SK-N-SH (cell line): ENCODE measurements around the gene GRB2. TPM values are rescaled to one million over a fixed set of nuclear protein-coding genes. Genes with fewer than 3 reads are reported as not detected.

Experiments used
- CTCF ChIA-PET: fragments of 300-600, 350-600 bp; formaldehyde crosslinking; extraction: SDS; loops from one replicate; lab custom pipeline; 2021; lab: Yijun Ruan, JAX
- POLR2A ChIA-PET: fragments of 350-600 bp; sonication (Branson Sonifier 250); formaldehyde crosslinking; extraction: SDS; loops from one replicate; lab custom pipeline; 2020; ENCODE audit warnings: antibody characterized with exemption, inconsistent platforms; lab: Yijun Ruan, JAX
- DNase-seq: peaks from one replicate; pipeline ENCODE4 v3.0.0; 2012
- H2AFZ ChIP-seq: fragments of 200-600 bp; sonication (generic); 2 replicates; pipeline ENCODE4 v1.8.1; 2016; ENCODE audit warnings: antibody characterized with exemption, mild to moderate bottlenecking, low read depth
- H3F3A ChIP-seq: fragments of 200-600 bp; sonication (generic); replicated peaks from 2 replicates; pipeline ENCODE3; 2016; ENCODE audit warnings: antibody characterized with exemption, mild to moderate bottlenecking; ENCODE audit not compliant: insufficient read depth
- H3K27ac ChIP-seq, 2 experiments: fragments of 200-500 bp in 1 of 2; fragments of 200-600 bp in 1 of 2; sonication (Bioruptor generic) in 1 of 2; sonication (generic), shearing (Covaris generic) in 1 of 2; 2 replicates each; pipeline versions ENCODE4 v1.5.1 to v1.6.1; 2014 to 2016; ENCODE audit warnings: low read depth in 2 of 2, inconsistent platforms in 1 of 2, low read length in 1 of 2, mild to moderate bottlenecking in 1 of 2, mixed read lengths in 1 of 2
- H3K27me3 ChIP-seq: fragments of 200-600 bp; sonication (generic), shearing (Covaris generic); 2 replicates; pipeline ENCODE4 v1.6.1; 2016; ENCODE audit warnings: mixed run types; ENCODE audit not compliant: insufficient read depth
- H3K36me3 ChIP-seq, 2 experiments: fragments of 200-500 bp in 1 of 2; fragments of 200-600 bp in 1 of 2; sonication (Bioruptor generic) in 1 of 2; sonication (generic) in 1 of 2; replicated peaks in 1 of 2; 2 replicates each; pipeline versions ENCODE3 to v1.5.1; 2014 to 2016; ENCODE audit warnings: low read length in 1 of 2, mild to moderate bottlenecking in 1 of 2; ENCODE audit not compliant: insufficient read depth in 2 of 2, control insufficient read depth in 1 of 2
- H3K4me1 ChIP-seq, 2 experiments: fragments of 200-500 bp in 1 of 2; fragments of 200-600 bp in 1 of 2; sonication (Bioruptor generic) in 1 of 2; sonication (generic), shearing (Covaris generic) in 1 of 2; 2 replicates each; pipeline versions ENCODE4 v1.5.1 to v1.6.1; 2014 to 2016; ENCODE audit warnings: low read depth in 1 of 2, low read length in 1 of 2, mixed run types in 1 of 2; ENCODE audit not compliant: insufficient read depth in 2 of 2, control insufficient read depth in 1 of 2
- H3K4me2 ChIP-seq: fragments of 200-600 bp; sonication (generic), shearing (Covaris generic); 2 replicates; pipeline ENCODE4 v1.6.1; 2017; ENCODE audit warnings: mixed run types
- H3K4me3 ChIP-seq, 2 experiments: fragments of 200-500 bp in 1 of 2; fragments of 200-600 bp in 1 of 2; sonication (Bioruptor generic) in 1 of 2; sonication (generic), shearing (Covaris generic) in 1 of 2; 2 replicates each; pipeline versions ENCODE4 v1.5.1 to v1.8.1; 2014 to 2016; ENCODE audit warnings: low read depth in 2 of 2, inconsistent platforms in 1 of 2, low read length in 1 of 2, mild to moderate bottlenecking in 1 of 2, mixed read lengths in 1 of 2, moderate library complexity in 1 of 2
- H3K79me2 ChIP-seq: fragments of 200-600 bp; sonication (generic); 2 replicates; pipeline ENCODE4 v1.8.1; 2017; ENCODE audit warnings: mild to moderate bottlenecking; ENCODE audit not compliant: insufficient read depth
- H3K9ac ChIP-seq: fragments of 200-600 bp; sonication (generic); 2 replicates; pipeline ENCODE4 v1.6.1; 2017; ENCODE audit warnings: mixed run types
- H3K9me2 ChIP-seq: fragments of 200-600 bp; sonication (generic); 2 replicates; pipeline ENCODE4 v1.6.1; 2017; ENCODE audit warnings: mixed run types
- H3K9me3 ChIP-seq: fragments of 200-600 bp; sonication (generic); 2 replicates; pipeline ENCODE4 v1.6.1; 2017; ENCODE audit warnings: mixed run types, mild to moderate bottlenecking, moderate library complexity
- H4K20me1 ChIP-seq: fragments of 200-600 bp; sonication (generic); 2 replicates; pipeline ENCODE4 v1.6.1; 2017; ENCODE audit warnings: mild to moderate bottlenecking, mixed run types; ENCODE audit not compliant: insufficient read depth
- CHD2 ChIP-seq: fragments of 150-350 bp; IDR thresholded peaks from 2 replicates; pipeline ENCODE4 v1.6.1; 2018; ENCODE audit warnings: low read length; ENCODE audit not compliant: partially characterized antibody
- ELF1 ChIP-seq: IDR thresholded peaks from 2 replicates; pipeline ENCODE4 v1.4.0; 2012
- FOXJ3 ChIP-seq: sonication (generic); formaldehyde crosslinking; IDR thresholded peaks from 2 replicates; pipeline ENCODE4 v1.5.1; 2020; ENCODE audit warnings: mild to moderate bottlenecking, missing genetic modification reagents
- JUND ChIP-seq: IDR thresholded peaks from 2 replicates; pipeline ENCODE4 v1.4.0; 2012
- MAX ChIP-seq: IDR thresholded peaks from 2 replicates; pipeline ENCODE4 v1.4.0; 2012; ENCODE audit warnings: low read depth
- MXI1 ChIP-seq: IDR thresholded peaks from 2 replicates; pipeline ENCODE4 v1.6.1; 2012; ENCODE audit warnings: mild to moderate bottlenecking, low read depth, low read length, improper control_type of control experiment
- POLR2AphosphoS5 ChIP-seq: IDR thresholded peaks from 2 replicates; pipeline ENCODE4 v1.6.1; 2012; ENCODE audit warnings: low read depth, low read length
- REST ChIP-seq: IDR thresholded peaks from 2 replicates; pipeline ENCODE4 v1.6.1; 2012; ENCODE audit warnings: mild to moderate bottlenecking, low read depth, low read length, moderate library complexity
- TAF1 ChIP-seq: IDR thresholded peaks from 2 replicates; pipeline ENCODE4 v1.6.1; 2012; ENCODE audit warnings: low read depth, mild to moderate bottlenecking, low read length, moderate library complexity, borderline replicate concordance
- TEAD4 ChIP-seq: IDR thresholded peaks from 2 replicates; pipeline ENCODE4 v1.4.0; 2012; ENCODE audit warnings: mild to moderate bottlenecking, borderline replicate concordance; ENCODE audit not compliant: insufficient read depth
- ZBTB33 ChIP-seq: IDR thresholded peaks from 2 replicates; pipeline ENCODE4 v1.4.0; 2012; ENCODE audit warnings: low read depth, borderline replicate concordance
- WGBS: methylation state at CpG from one replicate; pipeline ENCODE4 v1.1.6; 2017; ENCODE audit warnings: low lambda C conversion rate; 5-methylcytosine and 5-hydroxymethylcytosine counted together
- polyA plus RNA-seq, 3 experiments: library from polyadenylated mRNA; depleted of rRNA; stranded (reverse); fragments of >200 nt; gene quantifications; 2 replicates each; pipeline ENCODE4 v1.2.3, GENCODE V29; 2012
- TF ChIP-seq, protein P1 (sequence below): IDR thresholded peaks from 2 replicates; pipeline ENCODE4 v1.4.0; 2012; ENCODE audit warnings: low read depth, borderline replicate concordance
- TF ChIP-seq, protein P2 (sequence below): fragments of 150-350 bp; IDR thresholded peaks from 2 replicates; pipeline ENCODE4 v1.6.1; 2016; ENCODE audit warnings: mild to moderate bottlenecking, low read depth, low read length
- TF ChIP-seq, protein P3 (sequence below): fragments of 150-350 bp; IDR thresholded peaks from 2 replicates; pipeline ENCODE4 v1.6.1; 2017; ENCODE audit warnings: antibody characterized with exemption, low read length, low read depth, borderline replicate concordance

GRB2 gene
- polyA plus RNA-seq, 1 of the 3 experiments (the other 2 are of a cell fraction): 89.6 TPM

DNA sequence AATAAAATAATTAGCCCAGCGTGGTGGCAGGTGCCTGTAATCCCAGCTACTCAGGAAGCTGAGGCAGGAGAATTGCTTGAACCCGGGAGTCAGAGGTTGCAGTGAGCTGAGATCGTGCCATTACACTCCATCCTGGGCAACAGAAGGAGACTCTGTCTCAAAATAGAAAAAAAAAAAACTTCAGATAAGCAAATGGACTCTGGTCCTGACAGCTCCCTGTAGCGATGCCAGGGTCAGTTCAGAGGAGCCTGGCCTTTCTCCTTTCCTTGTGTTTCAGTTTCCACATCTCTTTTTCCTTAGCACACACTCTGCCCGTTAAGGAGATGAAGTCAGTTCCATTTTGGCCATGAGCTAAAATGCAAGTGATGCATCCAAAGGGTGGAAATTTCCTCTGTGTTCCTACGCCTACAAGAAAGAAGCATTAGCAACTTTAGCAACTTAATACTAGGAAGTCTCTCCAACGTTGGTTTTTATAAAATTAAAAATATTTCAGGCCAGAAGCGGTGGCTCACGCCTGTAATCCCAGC, 11.6 kb upstream of the GRB2 start (continued):
- TF ChIP-seq REST (no peak), FOXJ3 (CRISPR knock-in tag) (no peak), JUND (no peak), POLR2AphosphoS5 (no peak)
- TF ChIP-seq, protein P1, sequence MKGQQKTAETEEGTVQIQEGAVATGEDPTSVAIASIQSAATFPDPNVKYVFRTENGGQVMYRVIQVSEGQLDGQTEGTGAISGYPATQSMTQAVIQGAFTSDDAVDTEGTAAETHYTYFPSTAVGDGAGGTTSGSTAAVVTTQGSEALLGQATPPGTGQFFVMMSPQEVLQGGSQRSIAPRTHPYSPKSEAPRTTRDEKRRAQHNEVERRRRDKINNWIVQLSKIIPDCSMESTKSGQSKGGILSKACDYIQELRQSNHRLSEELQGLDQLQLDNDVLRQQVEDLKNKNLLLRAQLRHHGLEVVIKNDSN: no peak
- TF ChIP-seq, protein P2, sequence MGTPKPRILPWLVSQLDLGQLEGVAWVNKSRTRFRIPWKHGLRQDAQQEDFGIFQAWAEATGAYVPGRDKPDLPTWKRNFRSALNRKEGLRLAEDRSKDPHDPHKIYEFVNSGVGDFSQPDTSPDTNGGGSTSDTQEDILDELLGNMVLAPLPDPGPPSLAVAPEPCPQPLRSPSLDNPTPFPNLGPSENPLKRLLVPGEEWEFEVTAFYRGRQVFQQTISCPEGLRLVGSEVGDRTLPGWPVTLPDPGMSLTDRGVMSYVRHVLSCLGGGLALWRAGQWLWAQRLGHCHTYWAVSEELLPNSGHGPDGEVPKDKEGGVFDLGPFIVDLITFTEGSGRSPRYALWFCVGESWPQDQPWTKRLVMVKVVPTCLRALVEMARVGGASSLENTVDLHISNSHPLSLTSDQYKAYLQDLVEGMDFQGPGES: no peak

DNA sequence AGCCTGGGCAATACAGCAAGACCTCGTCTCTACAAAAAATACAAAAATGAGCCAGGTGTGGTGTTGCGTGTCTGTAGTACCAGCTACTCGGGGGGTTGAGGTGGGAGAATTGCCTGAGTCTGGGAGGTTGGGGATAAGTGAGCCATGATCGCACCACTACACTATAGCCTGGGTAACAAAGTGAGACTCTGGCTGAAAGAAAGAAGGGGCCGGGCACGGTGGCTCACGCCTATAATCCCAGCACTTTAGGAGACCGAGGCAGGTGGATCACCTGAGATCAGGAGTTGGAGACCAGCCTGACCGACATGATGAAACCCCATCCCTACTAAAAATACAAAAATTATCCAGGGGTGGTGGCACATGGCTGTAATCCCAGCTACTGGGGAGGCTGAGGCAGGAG, 10.5 kb upstream of the GRB2 start:
- 70% methylated on average over 9 of the region's 9 CpGs for WGBS
- Histone ChIP-seq H3K27ac (no peak overlapping the region), H3K4me3 (no peak overlapping the region), H4K20me1 (no peaks in the 10 kb centered on the region), H3F3A (peaks cover 6% of the 10 kb centered on the region), H3K9ac (no peak overlapping the region), H3K36me3 (no peaks in the 10 kb centered on the region), H3K79me2 (no peaks in the 10 kb centered on the region), H3K4me2 (no peak overlapping the region), H3K27me3 (peaks cover 22% of the 10 kb centered on the region), H3K9me3 (no peaks in the 10 kb centered on the region), H2AFZ (no peak overlapping the region), H3K9me2 (no peaks in the 10 kb centered on the region), H3K4me1 (no peaks in the 10 kb centered on the region)
- DNase-seq: no peak
- POLR2A ChIA-PET: no interaction called here
- CTCF ChIA-PET: interaction anchor here (0.6 to 4.1 kb wide), 5 partner anchors 13 to 338 kb away, joined by 3 to 19 read pairs (median 6); partner anchors contain the start of gene MIF4GD
- TF ChIP-seq JUND (no peak), FOXJ3 (CRISPR knock-in tag) (no peak), MXI1 (no peak), CHD2 (no peak), POLR2AphosphoS5 (no peak), ELF1 (no peak), MAX (no peak), REST (no peak), ZBTB33 (no peak), TEAD4 (no peak), TAF1 (no peak)
- TF ChIP-seq, protein P3, sequence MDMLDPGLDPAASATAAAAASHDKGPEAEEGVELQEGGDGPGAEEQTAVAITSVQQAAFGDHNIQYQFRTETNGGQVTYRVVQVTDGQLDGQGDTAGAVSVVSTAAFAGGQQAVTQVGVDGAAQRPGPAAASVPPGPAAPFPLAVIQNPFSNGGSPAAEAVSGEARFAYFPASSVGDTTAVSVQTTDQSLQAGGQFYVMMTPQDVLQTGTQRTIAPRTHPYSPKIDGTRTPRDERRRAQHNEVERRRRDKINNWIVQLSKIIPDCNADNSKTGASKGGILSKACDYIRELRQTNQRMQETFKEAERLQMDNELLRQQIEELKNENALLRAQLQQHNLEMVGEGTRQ: no peak
- TF ChIP-seq, protein P1: no peak
